GM19025 (cell line): ENCODE data around the gene KATNA1.

Source experiments
- ATAC-seq: cut with Tn5 transposase; IDR thresholded peaks from one replicate; pipeline ENCODE4 v1.9.1; 2021; ENCODE audit warnings: mild to moderate bottlenecking, low read depth, moderate library complexity; ENCODE audit not compliant: unreplicated experiment

The KATNA1 gene

GRCh38 chr6:149545258-149545753 is 103.2 kb downstream of the KATNA1 start:
- ATAC-seq: no peak
